ENCODE data around the gene CNNM4.

Gene CNNM4

GRCh38 chr2:96760036-96760985, at the start of gene CNNM4:
Gene CNNM4, plus strand, starts transcription at chr2:96760902. Its CDS starts 98 bp downstream, at chr2:96761000.
- DNase-seq (ENCODE audit: low spot score) = peak; percentile 95

- DNase-seq (ENCODE audit: low spot score) = no peak
Observed at GRCh38 chr2:96710985-96711384, 49.7 kb upstream of the CNNM4 start.

GRCh38 chr2:96715658-96716057, 45.0 kb upstream of the CNNM4 start:
- DNase-seq (ENCODE audit: low spot score) = no peak

- DNase-seq (ENCODE audit: low spot score) = no peak
Observed at GRCh38 chr2:96716388-96716787, 44.3 kb upstream of the CNNM4 start.

- DNase-seq (ENCODE audit: low spot score) = no peak
Observed at GRCh38 chr2:96726131-96726530, 34.6 kb upstream of the CNNM4 start.

- no peak for DNase-seq (ENCODE audit: low spot score)
Observed at GRCh38 chr2:96727431-96727830, 33.3 kb upstream of the CNNM4 start.

- no peak for DNase-seq (ENCODE audit: low spot score)
Observed at GRCh38 chr2:96729748-96730147, 31.0 kb upstream of the CNNM4 start.

- DNase-seq (ENCODE audit: low spot score) = no peak
Observed at GRCh38 chr2:96730212-96730611, 30.5 kb upstream of the CNNM4 start.

- DNase-seq (ENCODE audit: low spot score) = no peak
Observed at GRCh38 chr2:96733931-96734330, 26.8 kb upstream of the CNNM4 start.

- DNase-seq (ENCODE audit: low spot score) = no peak
Observed at GRCh38 chr2:96734880-96735583, 25.7 kb upstream of the CNNM4 start.

- no peak for DNase-seq (ENCODE audit: low spot score)
Observed at GRCh38 chr2:96737251-96737650, 23.5 kb upstream of the CNNM4 start.

GRCh38 chr2:96737831-96738230, 22.9 kb upstream of the CNNM4 start:
- no peak for DNase-seq (ENCODE audit: low spot score)

GRCh38 chr2:96739076-96739632, 21.5 kb upstream of the CNNM4 start:
- no peak for DNase-seq (ENCODE audit: low spot score)

- DNase-seq (ENCODE audit: low spot score) = peak; percentile 93
Observed at GRCh38 chr2:96739633-96740428, 20.9 kb upstream of the CNNM4 start, which contains the start of gene LMAN2L. Gene LMAN2L, minus strand, starts transcription at chr2:96740064. Its CDS starts 24 bp downstream, at chr2:96740040.

GRCh38 chr2:96747061-96747617, 13.6 kb upstream of the CNNM4 start:
- DNase-seq (ENCODE audit: low spot score) = no peak

- no peak for DNase-seq (ENCODE audit: low spot score)
Observed at GRCh38 chr2:96751800-96752199, 8.9 kb upstream of the CNNM4 start.

GRCh38 chr2:96753661-96754282, 6.9 kb upstream of the CNNM4 start:
- no peak for DNase-seq (ENCODE audit: low spot score)

- no peak for DNase-seq (ENCODE audit: low spot score)
Observed at GRCh38 chr2:96754317-96754716, 6.4 kb upstream of the CNNM4 start.

- no peak for DNase-seq (ENCODE audit: low spot score)
Observed at GRCh38 chr2:96756788-96757476, 3.8 kb upstream of the CNNM4 start.

- DNase-seq (ENCODE audit: low spot score) = no peak
Observed at GRCh38 chr2:96757477-96757860, 3.2 kb upstream of the CNNM4 start.

GRCh38 chr2:96758987-96759386, 1.7 kb upstream of the CNNM4 start:
- DNase-seq (ENCODE audit: low spot score) = no peak

Measured in HuH-7 (cell line).